HepG2 (cell line): ENCODE data around the gene SRP14. TPM values are rescaled to one million over a fixed set of nuclear protein-coding genes. Genes with fewer than 3 reads are reported as not detected.

ENCODE experiments used
- AGO1 ChIP-seq: fragments of 200-400 bp; formaldehyde crosslinking; IDR thresholded peaks from 2 replicates; pipeline ENCODE4 v1.6.1; 2017; ENCODE audit warnings: mild to moderate bottlenecking, low read depth, low read length, moderate library complexity; ENCODE audit not compliant: poor library complexity, severe bottlenecking
- CTCF ChIP-seq: sonication (generic); formaldehyde crosslinking; IDR thresholded peaks from 2 replicates; pipeline ENCODE4 v1.5.0; 2020; ENCODE audit warnings: mild to moderate bottlenecking, missing genetic modification reagents, moderate library complexity
- HMGA1 ChIP-seq: sonication (generic); formaldehyde crosslinking; conservative IDR thresholded peaks from 2 replicates; pipeline ENCODE4 v1.4.0; 2020; ENCODE audit warnings: missing genetic modification reagents
- HOXA3 ChIP-seq: sonication (generic); formaldehyde crosslinking; IDR thresholded peaks from 2 replicates; pipeline ENCODE4 v1.5.0; 2020; ENCODE audit warnings: missing genetic modification reagents
- KDM5B ChIP-seq: sonication (generic); formaldehyde crosslinking; IDR thresholded peaks from 2 replicates; pipeline ENCODE4 v1.4.0; 2020; ENCODE audit warnings: missing genetic modification reagents, mild to moderate bottlenecking, borderline replicate concordance
- PHF21A ChIP-seq: sonication (generic); formaldehyde crosslinking; IDR thresholded peaks from 2 replicates; pipeline ENCODE4 v1.5.0; 2020; ENCODE audit warnings: mild to moderate bottlenecking, missing genetic modification reagents
- POLR2AphosphoS5 ChIP-seq: IDR thresholded peaks from 2 replicates; pipeline ENCODE4 v1.6.1; 2012; ENCODE audit warnings: low read depth, low read length
- RARG ChIP-seq: sonication (generic); formaldehyde crosslinking; IDR thresholded peaks from 2 replicates; pipeline ENCODE4 v1.4.0; 2020; ENCODE audit warnings: low read depth, mild to moderate bottlenecking, missing genetic modification reagents
- THAP11 ChIP-seq: IDR thresholded peaks from 2 replicates; pipeline ENCODE4 v1.6.1; 2016; ENCODE audit warnings: missing biosample characterization, missing genetic modification reagents
- XRCC5 ChIP-seq: fragments of 200-400 bp; formaldehyde crosslinking; optimal IDR thresholded peaks from 2 replicates; pipeline ENCODE3; 2017; ENCODE audit warnings: mild to moderate bottlenecking, low read length
- ZBED4 ChIP-seq: sonication (generic); formaldehyde crosslinking; IDR thresholded peaks from 2 replicates; pipeline ENCODE4 v1.4.0; 2020; ENCODE audit warnings: missing genetic modification reagents, borderline replicate concordance
- ZFP91 ChIP-seq: sonication (generic); formaldehyde crosslinking; IDR thresholded peaks from 2 replicates; pipeline ENCODE4 v1.9.0; 2022; ENCODE audit warnings: missing genetic modification reagents, mild to moderate bottlenecking, borderline replicate concordance
- ZNF101 ChIP-seq: sonication (generic); formaldehyde crosslinking; IDR thresholded peaks from 2 replicates; pipeline ENCODE4 v1.4.0; 2020; ENCODE audit warnings: mild to moderate bottlenecking, low read depth, missing genetic modification reagents, borderline replicate concordance
- ZNF550 ChIP-seq: sonication (generic); formaldehyde crosslinking; IDR thresholded peaks from 2 replicates; pipeline ENCODE4 v1.4.0; 2020; ENCODE audit warnings: mild to moderate bottlenecking, missing genetic modification reagents, borderline replicate concordance
- ZNF670 ChIP-seq: sonication (generic); formaldehyde crosslinking; IDR thresholded peaks from 2 replicates; pipeline ENCODE4 v1.8.0; 2022; ENCODE audit warnings: mild to moderate bottlenecking, missing genetic modification reagents, borderline replicate concordance
- ZNF687 ChIP-seq: sonication (generic); formaldehyde crosslinking; IDR thresholded peaks from 2 replicates; pipeline ENCODE4 v1.5.1; 2020; ENCODE audit warnings: mild to moderate bottlenecking, missing genetic modification reagents, moderate library complexity
- polyA plus RNA-seq, 8 experiments: library from polyadenylated mRNA; depleted of rRNA in 3 of 8; stranded (reverse) in 7 of 8; unstranded in 1 of 8; fragments of >200 nt; fragmentation: Illumina TruSeq in 4 of 8; extraction: Trizol in 4 of 8; gene quantifications; 2 replicates each; pipeline versions ENCODE4 v1.2.1 to v1.2.3, GENCODE V29; 2011 to 2016; ENCODE audit warnings: low read depth in 4 of 8, missing spikeins in 1 of 8, mixed read lengths in 1 of 8; ENCODE audit not compliant: insufficient read depth in 1 of 8
- total RNA-seq, 5 experiments: library from RNA; depleted of rRNA; stranded (reverse); fragments of >200 nt; fragmentation: Illumina TruSeq; extraction: Trizol; gene quantifications; 2 replicates each; pipeline ENCODE4 v1.2.3, GENCODE V29; 2016; ENCODE audit warnings: low read depth in 1 of 5

SRP14 gene
- total and polyA plus RNA-seq, 2 of the 13 experiments (the other 11 are each of a cell fraction or from before 2014, with no cell fraction given), result 208 to 356 TPM

GRCh38 chr15:40082195-40082883, 43.4 kb upstream of the SRP14 start (continued):
- peak; percentile 45; the same call in 1 of the 2 replicates for TF ChIP-seq ZFP91 (CRISPR knock-in tag)
- TF ChIP-seq RARG (CRISPR knock-in tag), result no peak
- no peak for TF ChIP-seq HMGA1 (CRISPR knock-in tag)
- TF ChIP-seq KDM5B (CRISPR knock-in tag), result no peak; the same call in 1 of the 2 replicates
- TF ChIP-seq PHF21A (CRISPR knock-in tag), result no peak
- no peak for TF ChIP-seq AGO1
- TF ChIP-seq ZNF670 (CRISPR knock-in tag), result no peak
- TF ChIP-seq ZBED4 (CRISPR knock-in tag), result no peak
- peak; percentile 81 for TF ChIP-seq ZNF687
- no peak for TF ChIP-seq CTCF (CRISPR knock-in tag)
- TF ChIP-seq ZNF101 (CRISPR knock-in tag), result no peak
- TF ChIP-seq POLR2AphosphoS5, result no peak
- no peak for TF ChIP-seq ZNF550
- no peak for TF ChIP-seq XRCC5
- no peak for TF ChIP-seq HOXA3 (CRISPR knock-in tag)
- TF ChIP-seq THAP11 (CRISPR knock-in tag), result no peak
